HepG2 (cell line): ENCODE measurements around the gene ENTPD7. TPM values are rescaled to one million over a fixed set of nuclear protein-coding genes. Genes with fewer than 3 reads are reported as not detected.

Source experiments
- ATAC-seq: fragments of 200-7000 bp; cut with Tn5 transposase; 3 replicates; pipeline ENCODE4 v1.9.1; 2020; ENCODE audit warnings: mild to moderate bottlenecking, moderate library complexity
- BruUV-seq: library from RNA; stranded (reverse); fragments of 400-500 nt; replicated peaks from 2 replicates; lab custom pipeline; 2021; lab: Mats Ljungman, UMichigan
- CTCF ChIA-PET: fragments of 300-600 bp; formaldehyde crosslinking; extraction: SDS; loops from one replicate; lab custom pipeline; 2021; ENCODE audit warnings: low total read pairs, inconsistent platforms, low intra/inter-chr PET ratio; lab: Yijun Ruan, JAX
- POLR2A ChIA-PET: fragments of 350-600 bp; sonication (Branson Sonifier 250); formaldehyde crosslinking; loops from one replicate; lab custom pipeline; 2020; ENCODE audit warnings: antibody characterized with exemption, inconsistent platforms; lab: Yijun Ruan, JAX
- DNase-seq: peaks from one replicate; pipeline ENCODE4 v3.0.0-alpha.2; 2015; ENCODE audit warnings: low spot score
- FAIRE-seq: peaks from 3 replicates; lab custom pipeline; 2011; peaks lifted over from hg19 to GRCh38; lab: Jason Lieb, UNC
- H2AFZ ChIP-seq: one replicate; pipeline ENCODE4 v1.6.1; 2011; ENCODE audit warnings: low read length, inconsistent platforms
- H3K27ac ChIP-seq: fragments of 300-600 bp; 3 replicates; pipeline ENCODE4 v1.8.0; 2011; ENCODE audit warnings: mixed run types, mild to moderate bottlenecking, mixed read lengths, low read length, inconsistent platforms; ENCODE audit not compliant: insufficient read depth; ENCODE audit errors: extremely low read length
- H3K27me3 ChIP-seq, 2 experiments: fragments of 200-600 bp in 1 of 2; 2 replicates in 1 of 2; 3 replicates in 1 of 2; pipeline versions ENCODE4 v1.6.0 to v1.8.0; 2011; ENCODE audit warnings: low read length in 2 of 2, mild to moderate bottlenecking in 2 of 2, moderate library complexity in 2 of 2, inconsistent platforms in 1 of 2; ENCODE audit not compliant: insufficient read depth in 2 of 2, control insufficient read depth in 1 of 2
- H3K36me3 ChIP-seq, 2 experiments: fragments of 200-600 bp in 1 of 2; replicated peaks in 1 of 2; 2 replicates in 1 of 2; 3 replicates in 1 of 2; pipeline versions ENCODE4 v1.5.1 to v1.8.0; 2011; ENCODE audit warnings: low read length in 2 of 2, inconsistent platforms in 1 of 2; ENCODE audit not compliant: insufficient read depth in 2 of 2, control insufficient read depth in 1 of 2
- H3K4me1 ChIP-seq: 2 replicates; pipeline ENCODE4 v1.5.1; 2012; ENCODE audit warnings: low read length, inconsistent platforms; ENCODE audit not compliant: insufficient read depth
- H3K4me2 ChIP-seq: 2 replicates; pipeline ENCODE4 v1.6.0; 2011; ENCODE audit warnings: low read depth, low read length, inconsistent platforms
- H3K4me3 ChIP-seq, 3 experiments: fragments of 200-600 bp in 1 of 3; sonication (generic), shearing (Covaris generic) in 1 of 3; replicated peaks in 1 of 3; 2 replicates each; pipeline ENCODE4 v1.5.1; 2011 to 2016; ENCODE audit warnings: low read length in 3 of 3, inconsistent platforms in 2 of 3, low read depth in 2 of 3, mild to moderate bottlenecking in 2 of 3, control low read depth in 1 of 3, mixed read lengths in 1 of 3; ENCODE audit not compliant: insufficient read depth in 1 of 3
- H3K79me2 ChIP-seq: one replicate; pipeline ENCODE4 v1.6.1; 2011; ENCODE audit warnings: low read length, inconsistent platforms; ENCODE audit not compliant: insufficient read depth
- H3K9ac ChIP-seq: 2 replicates; pipeline ENCODE4 v1.6.0; 2011; ENCODE audit warnings: mild to moderate bottlenecking, low read depth, low read length, inconsistent platforms; ENCODE audit not compliant: insufficient read depth
- H3K9me3 ChIP-seq: 2 replicates; pipeline ENCODE4 v1.5.1; 2012; ENCODE audit warnings: mild to moderate bottlenecking, low read length
- H4K20me1 ChIP-seq: 2 replicates; pipeline ENCODE4 v1.6.0; 2011; ENCODE audit warnings: inconsistent platforms, mild to moderate bottlenecking, low read length, moderate library complexity; ENCODE audit not compliant: insufficient read depth
- CEBPB ChIP-seq: IDR thresholded peaks from 2 replicates; pipeline ENCODE4 v1.6.1; 2011; ENCODE audit warnings: low read depth, low read length, improper control_type of control experiment, borderline replicate concordance
- MED1 ChIP-seq: sonication (generic); formaldehyde crosslinking; IDR thresholded peaks from 2 replicates; pipeline ENCODE4 v1.4.0; 2020; ENCODE audit warnings: missing genetic modification reagents
- NFYC ChIP-seq: IDR thresholded peaks from 2 replicates; pipeline ENCODE4 v1.6.1; 2016; ENCODE audit warnings: missing genetic modification reagents, missing compliant biosample characterization
- SP5 ChIP-seq: IDR thresholded peaks from 2 replicates; pipeline ENCODE4 v1.6.1; 2016; ENCODE audit warnings: low read depth, borderline replicate concordance
- TCF7L2 ChIP-seq: IDR thresholded peaks from 2 replicates; pipeline ENCODE4 v1.6.1; 2011; ENCODE audit warnings: mild to moderate bottlenecking, low read depth, low read length, moderate library complexity
- ZSCAN9 ChIP-seq: IDR thresholded peaks from 2 replicates; pipeline ENCODE4 v1.6.1; 2016; ENCODE audit warnings: borderline replicate concordance
- WGBS: methylation state at CpG from one replicate; pipeline ENCODE4 v1.1.6; 2017; ENCODE audit warnings: low lambda C conversion rate; 5-methylcytosine and 5-hydroxymethylcytosine counted together
- in situ Hi-C: cut with HindIII; loops from 2 replicates; pipeline ENCODE4 v1.10.0; 2017; ENCODE audit warnings: low pct_unique_long_range_greater_than_20kb; ENCODE audit not compliant: extremely low pct_ligation_motif_present
- intact Hi-C: fragments of 100-400 bp; cut with micrococcal nuclease; formaldehyde crosslinking; loops from one replicate; pipeline ENCODE4 v1.10.0; 2022; ENCODE audit not compliant: unreplicated experiment
- polyA plus RNA-seq, 8 experiments: library from polyadenylated mRNA; depleted of rRNA in 3 of 8; stranded (reverse) in 7 of 8; unstranded in 1 of 8; fragments of >200 nt; fragmentation: Illumina TruSeq in 4 of 8; extraction: Trizol in 4 of 8; gene quantifications; 2 replicates each; pipeline versions ENCODE4 v1.2.1 to v1.2.3, GENCODE V29; 2011 to 2016; ENCODE audit warnings: low read depth in 4 of 8, missing spikeins in 1 of 8, mixed read lengths in 1 of 8; ENCODE audit not compliant: insufficient read depth in 1 of 8
- total RNA-seq, 5 experiments: library from RNA; depleted of rRNA; stranded (reverse); fragments of >200 nt; fragmentation: Illumina TruSeq; extraction: Trizol; gene quantifications; 2 replicates each; pipeline ENCODE4 v1.2.3, GENCODE V29; 2016; ENCODE audit warnings: low read depth in 1 of 5
- TF ChIP-seq, protein P1 (sequence below): sonication (generic); formaldehyde crosslinking; IDR thresholded peaks from 2 replicates; pipeline ENCODE4 v1.5.1; 2020; ENCODE audit warnings: missing genetic modification reagents, mild to moderate bottlenecking, borderline replicate concordance
- TF ChIP-seq, protein P2 (sequence below): sonication (generic); formaldehyde crosslinking; IDR thresholded peaks from 2 replicates; pipeline ENCODE4 v1.4.0; 2020; ENCODE audit warnings: mild to moderate bottlenecking, missing genetic modification reagents
- TF ChIP-seq, protein P3 (sequence below): sonication (generic); formaldehyde crosslinking; IDR thresholded peaks from 2 replicates; pipeline ENCODE4 v1.4.0; 2020; ENCODE audit warnings: missing genetic modification reagents, mild to moderate bottlenecking, borderline replicate concordance

The ENTPD7 gene
- total and polyA plus RNA-seq, 2 of the 13 experiments (the other 11 are each of a cell fraction or from before 2014, with no cell fraction given): 7.6 to 36.5 TPM

DNA sequence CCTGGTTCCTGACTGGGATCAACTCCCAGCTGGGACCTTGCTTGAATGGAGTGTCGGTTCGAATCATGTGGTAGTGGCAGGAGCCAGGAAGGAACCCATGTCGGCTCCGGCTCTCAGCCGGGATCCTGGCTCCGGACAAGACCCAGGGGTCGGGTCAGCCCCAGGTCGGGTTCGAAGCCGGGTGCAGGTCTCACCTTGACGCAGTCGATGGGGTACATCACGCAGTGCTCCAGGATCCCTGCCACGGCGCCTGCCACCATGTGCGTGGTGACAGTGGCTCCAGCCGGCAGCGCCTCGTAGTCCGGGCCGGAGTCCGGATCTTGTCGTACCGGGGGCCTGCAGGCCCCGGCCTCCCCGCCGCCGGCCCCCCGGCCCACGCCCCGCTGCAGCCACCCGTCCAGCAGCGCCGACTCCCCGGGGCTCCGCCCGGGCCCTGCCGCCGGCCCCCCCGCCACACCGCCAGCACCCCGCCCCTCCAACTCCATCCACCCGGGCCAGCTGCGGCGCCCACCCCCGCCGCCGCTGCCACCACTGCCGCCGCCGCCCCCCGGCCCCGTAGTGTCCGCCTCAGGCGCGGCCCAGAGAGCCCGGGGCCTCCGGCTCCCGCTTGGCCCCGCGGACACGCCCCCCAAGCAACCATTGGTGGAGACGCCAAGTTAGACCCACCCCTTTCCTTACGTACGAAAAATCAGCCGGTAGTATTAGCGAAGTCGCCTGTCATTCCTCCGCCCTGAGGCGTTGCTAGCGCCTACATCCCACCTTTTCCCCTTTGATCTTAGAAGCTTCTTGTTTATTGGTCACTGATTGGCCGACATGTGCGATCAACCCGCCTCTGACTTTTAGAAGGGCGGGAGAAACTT lies 39.2 kb upstream of the ENTPD7 start, which contains the start of gene SLC25A28:
TSS of gene SLC25A28 (minus strand) at position 589 of the 860 bp plus-strand sequence. CDS start at position 485, 104 bp downstream.
- H3K9me3 ChIP-seq: no peaks in the 10 kb centered on the region
- POLR2A ChIA-PET: interaction anchor here (0.7 to 5.4 kb wide), 16 partner anchors 7 to 419 kb away, joined by 3 to 63 read pairs (median 4); partner anchors contain the start of genes COX15, CUTC, ENTPD7 and GOT1
- peaks cover 35% of the 10 kb centered on the region for H3K79me2 ChIP-seq
- H3K27ac ChIP-seq: peak within 1 kb of the TSS; percentile 95
- peak; percentile 100 for DNase-seq
- no peaks in the 10 kb centered on the region; a peak in 1 of 5 replicates for H3K27me3 ChIP-seq
- H3K4me3 ChIP-seq: peak within 1 kb of the TSS; percentile 83 to 95 (median 87)
- no peak within 1 kb of the TSS for H2AFZ ChIP-seq
- in situ Hi-C loops (loop anchor here (10.0 kb wide), 2 partner anchors 55 to 95 kb away; no protein-coding TSS in a partner anchor), intact Hi-C loops (loop anchor here (2.0 to 5.0 kb wide), 2 partner anchors 39 to 392 kb away; partner anchors contain the start of gene ENTPD7)
- H3K9ac ChIP-seq: peak within 1 kb of the TSS; percentile 90
- ATAC-seq: peak; percentile 80; the same call in 2 of the 3 replicates
- peaks cover 1 to 7% of the 10 kb centered on the region in 2 experiments; a peak in 3 of 5 replicates for H3K36me3 ChIP-seq
- peaks cover 41% of the 10 kb centered on the region for H3K4me1 ChIP-seq
- CTCF ChIA-PET: no interaction called here
- WGBS: 0% methylated on average over 33 of the region's 75 CpGs
- peak within 1 kb of the TSS; percentile 95 for H3K4me2 ChIP-seq
- peak; percentile 98 for FAIRE-seq
- H4K20me1 ChIP-seq: peaks cover 5% of the 10 kb centered on the region; the same call in 1 of the 2 replicates
- no TSS peak for BruUV-seq
- TF ChIP-seq, protein P1, sequence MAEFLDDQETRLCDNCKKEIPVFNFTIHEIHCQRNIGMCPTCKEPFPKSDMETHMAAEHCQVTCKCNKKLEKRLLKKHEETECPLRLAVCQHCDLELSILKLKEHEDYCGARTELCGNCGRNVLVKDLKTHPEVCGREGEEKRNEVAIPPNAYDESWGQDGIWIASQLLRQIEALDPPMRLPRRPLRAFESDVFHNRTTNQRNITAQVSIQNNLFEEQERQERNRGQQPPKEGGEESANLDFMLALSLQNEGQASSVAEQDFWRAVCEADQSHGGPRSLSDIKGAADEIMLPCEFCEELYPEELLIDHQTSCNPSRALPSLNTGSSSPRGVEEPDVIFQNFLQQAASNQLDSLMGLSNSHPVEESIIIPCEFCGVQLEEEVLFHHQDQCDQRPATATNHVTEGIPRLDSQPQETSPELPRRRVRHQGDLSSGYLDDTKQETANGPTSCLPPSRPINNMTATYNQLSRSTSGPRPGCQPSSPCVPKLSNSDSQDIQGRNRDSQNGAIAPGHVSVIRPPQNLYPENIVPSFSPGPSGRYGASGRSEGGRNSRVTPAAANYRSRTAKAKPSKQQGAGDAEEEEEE (CRISPR knock-in tag): no peak
- TF ChIP-seq, protein P2, sequence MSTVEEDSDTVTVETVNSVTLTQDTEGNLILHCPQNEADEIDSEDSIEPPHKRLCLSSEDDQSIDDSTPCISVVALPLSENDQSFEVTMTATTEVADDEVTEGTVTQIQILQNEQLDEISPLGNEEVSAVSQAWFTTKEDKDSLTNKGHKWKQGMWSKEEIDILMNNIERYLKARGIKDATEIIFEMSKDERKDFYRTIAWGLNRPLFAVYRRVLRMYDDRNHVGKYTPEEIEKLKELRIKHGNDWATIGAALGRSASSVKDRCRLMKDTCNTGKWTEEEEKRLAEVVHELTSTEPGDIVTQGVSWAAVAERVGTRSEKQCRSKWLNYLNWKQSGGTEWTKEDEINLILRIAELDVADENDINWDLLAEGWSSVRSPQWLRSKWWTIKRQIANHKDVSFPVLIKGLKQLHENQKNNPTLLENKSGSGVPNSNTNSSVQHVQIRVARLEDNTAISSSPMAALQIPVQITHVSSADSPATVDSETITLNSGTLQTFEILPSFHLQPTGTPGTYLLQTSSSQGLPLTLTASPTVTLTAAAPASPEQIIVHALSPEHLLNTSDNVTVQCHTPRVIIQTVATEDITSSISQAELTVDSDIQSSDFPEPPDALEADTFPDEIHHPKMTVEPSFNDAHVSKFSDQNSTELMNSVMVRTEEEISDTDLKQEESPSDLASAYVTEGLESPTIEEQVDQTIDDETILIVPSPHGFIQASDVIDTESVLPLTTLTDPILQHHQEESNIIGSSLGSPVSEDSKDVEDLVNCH (CRISPR knock-in tag): no peak
- TF ChIP-seq, protein P3, sequence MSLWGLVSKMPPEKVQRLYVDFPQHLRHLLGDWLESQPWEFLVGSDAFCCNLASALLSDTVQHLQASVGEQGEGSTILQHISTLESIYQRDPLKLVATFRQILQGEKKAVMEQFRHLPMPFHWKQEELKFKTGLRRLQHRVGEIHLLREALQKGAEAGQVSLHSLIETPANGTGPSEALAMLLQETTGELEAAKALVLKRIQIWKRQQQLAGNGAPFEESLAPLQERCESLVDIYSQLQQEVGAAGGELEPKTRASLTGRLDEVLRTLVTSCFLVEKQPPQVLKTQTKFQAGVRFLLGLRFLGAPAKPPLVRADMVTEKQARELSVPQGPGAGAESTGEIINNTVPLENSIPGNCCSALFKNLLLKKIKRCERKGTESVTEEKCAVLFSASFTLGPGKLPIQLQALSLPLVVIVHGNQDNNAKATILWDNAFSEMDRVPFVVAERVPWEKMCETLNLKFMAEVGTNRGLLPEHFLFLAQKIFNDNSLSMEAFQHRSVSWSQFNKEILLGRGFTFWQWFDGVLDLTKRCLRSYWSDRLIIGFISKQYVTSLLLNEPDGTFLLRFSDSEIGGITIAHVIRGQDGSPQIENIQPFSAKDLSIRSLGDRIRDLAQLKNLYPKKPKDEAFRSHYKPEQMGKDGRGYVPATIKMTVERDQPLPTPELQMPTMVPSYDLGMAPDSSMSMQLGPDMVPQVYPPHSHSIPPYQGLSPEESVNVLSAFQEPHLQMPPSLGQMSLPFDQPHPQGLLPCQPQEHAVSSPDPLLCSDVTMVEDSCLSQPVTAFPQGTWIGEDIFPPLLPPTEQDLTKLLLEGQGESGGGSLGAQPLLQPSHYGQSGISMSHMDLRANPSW: no peak
- TF ChIP-seq CEBPB: no peak
- TF ChIP-seq MED1 (CRISPR knock-in tag): no peak
- TF ChIP-seq SP5: peak; percentile 23; the same call in 1 of the 2 replicates
- peak; percentile 82 for TF ChIP-seq TCF7L2
- TF ChIP-seq ZSCAN9 (CRISPR knock-in tag): no peak; the same call in 1 of the 2 replicates
- peak; percentile 93 for TF ChIP-seq NFYC (CRISPR knock-in tag)
